Neuronal stem cell (in vitro differentiated cells): ENCODE results near the gene CTSH.
A peak's percentile ranks its signal among the peaks of the same experiment; 100 is the strongest.
"Not testable (repeated sequence)": the region's sequence is repeated elsewhere in the genome, so short reads cannot be mapped to it uniquely, and the experiment has no call there.

Source experiments
- DNase-seq: peaks from one replicate; pipeline ENCODE4 v3.0.0-alpha.2; 2013; ENCODE audit warnings: low spot score
- H2AFZ ChIP-seq: one replicate; pipeline ENCODE4 v1.6.1; 2013; ENCODE audit warnings: mild to moderate bottlenecking, low read length, inconsistent platforms
- H2AK5ac ChIP-seq: 2 replicates; pipeline ENCODE4 v1.6.1; 2013; ENCODE audit warnings: low read depth, mild to moderate bottlenecking, inconsistent platforms, low read length, moderate library complexity, mixed read lengths
- H2BK120ac ChIP-seq: 2 replicates; pipeline ENCODE4 v1.6.1; 2013; ENCODE audit warnings: low read depth, mild to moderate bottlenecking, inconsistent platforms, low read length, moderate library complexity, mixed read lengths
- H2BK12ac ChIP-seq: one replicate; pipeline ENCODE4 v1.6.1; 2013; ENCODE audit warnings: low read length, inconsistent platforms
- H2BK15ac ChIP-seq: 2 replicates; pipeline ENCODE4 v1.6.1; 2013; ENCODE audit warnings: mild to moderate bottlenecking, low read length, inconsistent platforms, mixed read lengths
- H2BK5ac ChIP-seq: one replicate; pipeline ENCODE4 v1.6.1; 2013; ENCODE audit warnings: inconsistent platforms, mild to moderate bottlenecking, low read length, moderate library complexity
- H3K14ac ChIP-seq: one replicate; pipeline ENCODE4 v1.6.1; 2013; ENCODE audit warnings: low read length, inconsistent platforms
- H3K18ac ChIP-seq: 2 replicates; pipeline ENCODE4 v1.6.1; 2013; ENCODE audit warnings: low read length, inconsistent platforms
- H3K23ac ChIP-seq: 2 replicates; pipeline ENCODE4 v1.6.1; 2013; ENCODE audit warnings: low read depth, mild to moderate bottlenecking, mixed read lengths, low read length, inconsistent platforms; ENCODE audit not compliant: poor library complexity
- H3K27ac ChIP-seq: replicated peaks from 3 replicates; pipeline ENCODE4 v1.5.1; 2013; ENCODE audit warnings: low read length, inconsistent platforms
- H3K27me3 ChIP-seq, 3 experiments: 2 replicates each; pipeline ENCODE4 v1.6.1; 2013; ENCODE audit warnings: low read length in 3 of 3, mild to moderate bottlenecking in 2 of 3, inconsistent platforms in 1 of 3, low read depth in 1 of 3, mixed read lengths in 1 of 3, moderate library complexity in 1 of 3; ENCODE audit not compliant: control insufficient read depth in 3 of 3, insufficient read depth in 3 of 3
- H3K36me3 ChIP-seq, 2 donors: replicated peaks in 1 of 2; 2 replicates each; pipeline ENCODE4 v1.6.1; 2013; ENCODE audit warnings: low read length in 2 of 2; ENCODE audit not compliant: control insufficient read depth in 2 of 2, insufficient read depth in 2 of 2
- H3K4ac ChIP-seq: 2 replicates; pipeline ENCODE4 v1.6.1; 2013; ENCODE audit warnings: inconsistent platforms, mild to moderate bottlenecking, low read length, moderate library complexity
- H3K4me1 ChIP-seq, 2 donors: 1 replicate in 1 of 2; 2 replicates in 1 of 2; pipeline ENCODE4 v1.6.1; 2013; ENCODE audit warnings: low read length in 2 of 2, low read depth in 1 of 2; ENCODE audit not compliant: control insufficient read depth in 2 of 2, insufficient read depth in 1 of 2
- H3K4me2 ChIP-seq: one replicate; pipeline ENCODE4 v1.6.1; 2013; ENCODE audit warnings: mild to moderate bottlenecking, low read length, inconsistent platforms; ENCODE audit not compliant: insufficient read depth, poor library complexity, severe bottlenecking
- H3K4me3 ChIP-seq, 2 donors: 2 replicates each; pipeline ENCODE4 v1.5.1; 2013; ENCODE audit warnings: low read length in 2 of 2, mild to moderate bottlenecking in 2 of 2, inconsistent platforms in 1 of 2, moderate library complexity in 1 of 2
- H3K79me1 ChIP-seq: one replicate; pipeline ENCODE4 v1.6.1; 2013; ENCODE audit warnings: low read depth, mild to moderate bottlenecking, inconsistent platforms, low read length, moderate library complexity
- H3K9ac ChIP-seq: one replicate; pipeline ENCODE4 v1.6.1; 2013; ENCODE audit warnings: mild to moderate bottlenecking, low read depth, low read length, inconsistent platforms; ENCODE audit not compliant: poor library complexity
- H3K9me3 ChIP-seq, 2 donors: replicated peaks in 1 of 2; 2 replicates each; pipeline versions ENCODE3 to v1.6.1; 2013; ENCODE audit warnings: low read length in 2 of 2, mild to moderate bottlenecking in 2 of 2, inconsistent platforms in 1 of 2, low read depth in 1 of 2, mixed read lengths in 1 of 2, moderate library complexity in 1 of 2; ENCODE audit not compliant: control insufficient read depth in 2 of 2, insufficient read depth in 1 of 2
- H4K8ac ChIP-seq: one replicate; pipeline ENCODE4 v1.6.1; 2013; ENCODE audit warnings: low read depth, mild to moderate bottlenecking, inconsistent platforms, low read length, moderate library complexity
- H4K91ac ChIP-seq: one replicate; pipeline ENCODE4 v1.6.1; 2013; ENCODE audit warnings: low read length, low read depth, mild to moderate bottlenecking, inconsistent platforms; ENCODE audit not compliant: poor library complexity
- WGBS, 2 donors: extraction: QIAGEN DNeasy Blood & Tissue Kit; methylation state at CpG; one replicate each; pipeline ENCODE4 v1.1.7; 2013; ENCODE audit warnings: missing lambda C conversion rate in 2 of 2, mixed read lengths in 1 of 2; ENCODE audit not compliant: insufficient read length in 2 of 2, insufficient replicate concordance in 1 of 2; ENCODE audit errors: extremely low coverage in 2 of 2; 5-methylcytosine and 5-hydroxymethylcytosine counted together

CTSH gene

DNA sequence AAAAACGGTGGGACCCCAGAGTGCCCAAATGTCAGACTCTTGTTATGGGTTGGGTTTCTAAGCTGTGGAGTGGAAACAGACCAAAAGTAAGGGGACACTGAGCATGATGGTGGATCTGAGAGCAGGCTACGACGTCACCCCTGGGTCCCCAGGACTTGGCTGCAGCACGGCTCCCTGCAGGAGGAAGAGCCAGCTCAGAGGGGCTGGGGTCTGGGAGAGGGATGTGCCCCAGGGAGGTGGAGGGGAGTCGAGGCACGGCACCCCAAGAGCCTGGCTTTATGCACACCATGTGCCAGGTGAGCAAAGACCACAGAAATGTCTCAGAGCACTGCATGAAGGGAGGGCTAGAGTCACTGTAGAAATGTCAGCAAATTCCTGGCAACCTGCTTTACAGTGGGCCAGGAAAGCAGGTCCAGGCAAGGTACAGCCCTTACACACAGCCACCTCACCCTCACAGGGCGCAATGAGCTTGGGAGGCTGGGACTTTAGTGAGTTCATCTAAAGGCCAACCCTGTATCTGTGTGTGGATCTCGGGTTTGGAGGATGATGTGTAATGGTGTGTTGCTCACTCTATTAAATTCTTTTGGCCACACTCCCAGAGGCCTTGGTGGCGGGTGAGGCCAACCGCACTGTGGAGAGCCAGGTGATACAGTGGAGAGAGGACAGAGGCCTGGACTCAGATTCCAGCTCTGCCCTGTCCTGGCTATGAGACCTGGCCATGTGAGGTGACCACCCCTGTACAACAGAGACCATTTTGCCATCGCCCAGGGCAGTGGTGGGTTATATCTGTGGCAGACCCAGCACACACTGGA is 14.1 kb downstream of the CTSH start:
- H3K9ac ChIP-seq: no peak overlapping the region
- H3K18ac ChIP-seq: peak overlapping the region; percentile 52
- no peak overlapping the region for H2BK120ac ChIP-seq
- H2AFZ ChIP-seq: no peak overlapping the region
- no CpG with 5 or more reads among the region's 11 CpGs for WGBS, 2 donors
- H3K36me3 ChIP-seq: peaks cover 9 to 12% of the 10 kb centered on the region in 2 donors
- no peak overlapping the region for H3K4me3 ChIP-seq
- no peak overlapping the region for H4K91ac ChIP-seq
- no peak overlapping the region for H3K27ac ChIP-seq
- H2BK15ac ChIP-seq: no peak overlapping the region
- no peak overlapping the region for H4K8ac ChIP-seq
- no peak overlapping the region for H2BK12ac ChIP-seq
- no peak overlapping the region for H2BK5ac ChIP-seq
- peaks cover 0 to 3% of the 10 kb centered on the region in 2 donors for H3K4me1 ChIP-seq
- H3K4ac ChIP-seq: no peak overlapping the region
- H3K9me3 ChIP-seq: no peaks in the 10 kb centered on the region
- H3K14ac ChIP-seq: peak overlapping the region; percentile 14
- no peak overlapping the region for H2AK5ac ChIP-seq
- H3K4me2 ChIP-seq: no peak overlapping the region
- H3K79me1 ChIP-seq: peaks cover 2% of the 10 kb centered on the region
- H3K23ac ChIP-seq: no peak overlapping the region
- no peaks in the 10 kb centered on the region for H3K27me3 ChIP-seq
- no peak for DNase-seq

- H3K4me1 ChIP-seq: peaks cover 0 to 3% of the 10 kb centered on the region in 2 donors
- no peaks in the 10 kb centered on the region for H3K9me3 ChIP-seq
- H3K4ac ChIP-seq: peak overlapping the region; percentile 42
- no peaks in the 10 kb centered on the region for H3K27me3 ChIP-seq
- no peak overlapping the region for H2AFZ ChIP-seq
- peaks cover 2% of the 10 kb centered on the region for H3K79me1 ChIP-seq
- H4K8ac ChIP-seq: no peak overlapping the region
- no peak overlapping the region for H3K27ac ChIP-seq
- H3K36me3 ChIP-seq: peaks cover 14 to 16% of the 10 kb centered on the region in 2 donors
- no peak overlapping the region for H3K4me2 ChIP-seq
- H2BK120ac ChIP-seq: peak overlapping the region; percentile 41
- no peak overlapping the region for H3K4me3 ChIP-seq
- H4K91ac ChIP-seq: no peak overlapping the region
- DNase-seq: no peak
- H2AK5ac ChIP-seq: peak overlapping the region; percentile 58
- peak overlapping the region; percentile 30 for H2BK12ac ChIP-seq
- H2BK15ac ChIP-seq: no peak overlapping the region
- peak overlapping the region; percentile 58 for H3K23ac ChIP-seq
- H3K14ac ChIP-seq: no peak overlapping the region
- H2BK5ac ChIP-seq: no peak overlapping the region
- no CpG with 5 or more reads among the region's 16 CpGs for WGBS, 2 donors
- H3K9ac ChIP-seq: no peak overlapping the region
- H3K18ac ChIP-seq: peak overlapping the region; percentile 19
Measured at GRCh38 chr15:78929536-78930264, 15.1 kb downstream of the CTSH start.

- no peak for DNase-seq
- Histone ChIP-seq H3K27ac (no peak overlapping the region), H3K27me3 (no peaks in the 10 kb centered on the region), H3K79me1 (peaks cover 2% of the 10 kb centered on the region), H2BK15ac (no peak overlapping the region), H3K4ac (no peak overlapping the region), H3K23ac (no peak overlapping the region), H3K9me3 (no peaks in the 10 kb centered on the region), H3K18ac (no peak overlapping the region), H4K91ac (no peak overlapping the region), H4K8ac (no peak overlapping the region), H2AK5ac (no peak overlapping the region), H2BK120ac (no peak overlapping the region), H3K4me1 (no peaks in the 10 kb centered on the region), H3K9ac (no peak overlapping the region), H3K36me3 (peaks cover 14 to 17% of the 10 kb centered on the region in 2 donors), H3K4me3 (no peak overlapping the region), H2BK5ac (no peak overlapping the region), H2AFZ (no peak overlapping the region), H3K4me2 (no peak overlapping the region), H3K14ac (no peak overlapping the region), H2BK12ac (no peak overlapping the region)
- no CpG with 5 or more reads among the region's 14 CpGs for WGBS, 2 donors
Measured at GRCh38 chr15:78928616-78929093, 16.2 kb downstream of the CTSH start.

- H3K4me2 ChIP-seq, H3K79me1 ChIP-seq, H3K9me3 ChIP-seq, H3K18ac ChIP-seq, DNase-seq, H3K4ac ChIP-seq, H4K8ac ChIP-seq, H3K27me3 ChIP-seq, H3K9ac ChIP-seq, H2BK12ac ChIP-seq, H4K91ac ChIP-seq, H2BK5ac ChIP-seq, H3K27ac ChIP-seq, H2BK15ac ChIP-seq, H2AK5ac ChIP-seq, H3K4me1 ChIP-seq, H2AFZ ChIP-seq: not testable (repeated sequence)
- Histone ChIP-seq H3K23ac (peak overlapping the region; percentile 67), H3K14ac (peak overlapping the region; percentile 77), H2BK120ac (peak overlapping the region; percentile 74), H3K36me3 (peaks cover 14 to 22% of the 10 kb centered on the region in 2 donors), H3K4me3 (peak overlapping the region in 1 of 2 donors; percentile 63)
- no CpG with 5 or more reads among the region's 14 CpGs for WGBS, 2 donors
Measured at GRCh38 chr15:78928176-78928575, 16.7 kb downstream of the CTSH start.
